GM12875 (cell line): ENCODE measurements around the gene RGS18.

ENCODE experiments used
- H3K4me3 ChIP-seq: one replicate; pipeline ENCODE4 v1.5.1; 2011; ENCODE audit warnings: low read depth, low read length, control low read depth
- CTCF ChIP-seq: IDR thresholded peaks from 2 replicates; pipeline ENCODE4 v1.5.1; 2011; ENCODE audit warnings: low read depth, mild to moderate bottlenecking, control low read depth, inconsistent platforms, low read length, moderate library complexity, borderline replicate concordance; ENCODE audit not compliant: insufficient read depth

RGS18 gene

GRCh38 chr1:192147696-192148095 lies 10.6 kb upstream of the RGS18 start:
- no peak for TF ChIP-seq CTCF
- no peak overlapping the region for H3K4me3 ChIP-seq

DNA sequence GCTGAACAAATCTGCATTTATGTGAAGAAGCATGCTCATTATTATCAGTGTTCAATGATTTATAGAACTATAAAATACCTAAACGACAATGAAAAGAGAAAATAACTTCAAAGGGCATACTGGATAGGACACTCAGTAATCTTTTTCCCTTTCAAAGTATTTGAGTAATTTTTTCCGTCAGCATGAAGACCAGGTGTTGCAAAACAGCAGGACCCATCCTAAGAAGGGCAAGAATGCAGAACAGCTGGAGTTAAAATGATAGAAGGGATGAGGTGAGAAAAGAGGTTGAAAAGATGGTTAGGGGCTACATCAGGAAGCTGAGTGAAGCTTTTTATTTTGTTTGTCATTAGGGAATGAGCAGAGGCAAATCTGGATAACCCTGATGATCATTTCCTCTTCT lies 7.1 kb upstream of the RGS18 start:
- H3K4me3 ChIP-seq = no peak overlapping the region
- TF ChIP-seq CTCF = no peak

GRCh38 chr1:192153276-192153675 lies 5.0 kb upstream of the RGS18 start:
- no peak for TF ChIP-seq CTCF
- no peak overlapping the region for H3K4me3 ChIP-seq

DNA sequence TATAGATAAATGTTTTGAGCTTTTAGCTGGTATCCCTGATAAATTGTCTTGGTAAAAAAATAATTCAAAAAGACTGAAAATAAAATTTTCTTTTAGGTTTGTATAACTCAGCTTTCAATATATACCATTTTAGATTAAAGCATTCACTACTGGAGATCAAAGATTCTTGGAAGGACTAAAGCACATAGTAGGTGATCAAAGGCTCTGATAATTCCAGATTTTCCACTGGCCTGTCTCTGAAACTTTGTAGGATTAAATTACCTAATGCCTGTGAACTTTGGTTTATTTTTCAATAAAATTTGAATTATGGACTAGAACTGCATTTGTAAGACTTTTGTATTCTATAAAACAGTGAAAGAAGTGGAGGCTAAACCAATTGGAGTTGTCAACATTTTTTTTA lies 1.2 kb upstream of the RGS18 start:
- no peak for TF ChIP-seq CTCF
- H3K4me3 ChIP-seq = no peak overlapping the region

GRCh38 chr1:192159014-192159413 lies 752 bp downstream of the RGS18 start:
- no peak for TF ChIP-seq CTCF
- no peak overlapping the region for H3K4me3 ChIP-seq

- no peak for TF ChIP-seq CTCF
- H3K4me3 ChIP-seq = no peak overlapping the region
These were observed 1.5 kb downstream of the RGS18 start for GRCh38 chr1:192159781-192160180.

GRCh38 chr1:192160196-192160595 lies 1.9 kb downstream of the RGS18 start:
- H3K4me3 ChIP-seq = no peak overlapping the region
- TF ChIP-seq CTCF = no peak
